Fibroblast of peridontal ligament (primary cell): ENCODE results near the gene IQSEC1.

Experiments used
- DNase-seq: peaks from one replicate; pipeline ENCODE4 v3.0.0-alpha.2; 2010; ENCODE audit errors: extremely low read depth

IQSEC1 gene

DNA sequence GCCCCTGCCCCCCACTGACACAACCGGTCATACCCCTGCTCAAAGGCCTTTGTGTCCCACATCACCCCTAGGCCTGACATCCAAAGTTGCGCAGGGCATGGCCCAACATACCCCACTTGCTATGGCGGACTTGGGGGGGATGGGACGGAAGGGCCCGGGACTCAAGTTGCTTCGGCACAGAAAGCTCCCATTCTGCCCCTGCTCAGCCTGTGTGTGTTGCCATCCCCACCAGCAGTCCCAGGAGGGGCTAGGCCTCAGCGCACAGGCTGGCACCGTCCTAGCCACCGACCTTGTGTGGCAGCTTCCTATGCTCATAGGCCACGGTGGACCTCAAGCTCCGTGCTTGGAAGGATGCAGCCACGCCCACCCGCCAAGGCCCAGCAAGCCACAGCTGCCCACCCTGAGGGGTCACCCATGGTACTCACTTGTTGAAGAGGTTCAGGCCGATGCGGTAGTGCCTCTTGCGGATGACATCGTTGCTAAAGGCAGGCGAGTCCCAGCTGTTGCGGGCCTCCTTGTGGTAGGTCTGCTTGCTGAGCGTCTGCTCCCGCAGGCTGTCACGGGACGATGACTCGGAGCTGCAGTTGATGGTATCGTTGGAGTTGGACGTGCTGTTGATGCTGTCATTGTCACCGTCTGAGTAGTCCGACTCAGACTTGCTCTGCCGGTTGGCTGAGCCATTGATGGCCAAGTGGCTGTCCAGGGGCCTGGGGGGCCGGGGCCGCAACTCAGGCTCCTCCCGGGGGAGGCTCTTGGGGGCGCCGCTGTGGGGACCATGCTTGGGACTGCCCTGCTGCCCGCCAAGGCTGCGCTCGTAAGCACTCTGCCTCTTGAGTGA lies 138.0 kb downstream of the IQSEC1 start:
- DNase-seq, result no peak

DNA sequence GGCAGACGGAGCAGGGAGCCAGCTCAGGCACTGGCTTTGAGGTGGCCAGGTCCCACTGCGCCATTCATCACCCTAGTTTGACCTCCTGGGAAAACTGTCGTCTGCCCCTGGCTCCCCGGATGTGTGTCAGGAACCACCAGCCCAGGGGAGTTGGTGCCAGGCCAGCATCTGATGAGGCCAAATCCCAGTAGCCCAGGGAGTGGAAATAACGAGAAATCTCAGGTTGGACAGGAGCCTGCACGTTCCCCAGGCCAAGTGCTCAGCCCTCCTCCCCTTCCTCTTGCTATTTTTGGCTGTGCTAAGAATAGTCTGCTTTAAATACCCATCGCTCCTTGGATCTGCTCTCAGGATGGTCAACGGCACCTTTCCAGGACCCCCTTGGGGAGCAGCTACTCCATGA lies 138.8 kb downstream of the IQSEC1 start:
- DNase-seq, result peak; percentile 49

DNA sequence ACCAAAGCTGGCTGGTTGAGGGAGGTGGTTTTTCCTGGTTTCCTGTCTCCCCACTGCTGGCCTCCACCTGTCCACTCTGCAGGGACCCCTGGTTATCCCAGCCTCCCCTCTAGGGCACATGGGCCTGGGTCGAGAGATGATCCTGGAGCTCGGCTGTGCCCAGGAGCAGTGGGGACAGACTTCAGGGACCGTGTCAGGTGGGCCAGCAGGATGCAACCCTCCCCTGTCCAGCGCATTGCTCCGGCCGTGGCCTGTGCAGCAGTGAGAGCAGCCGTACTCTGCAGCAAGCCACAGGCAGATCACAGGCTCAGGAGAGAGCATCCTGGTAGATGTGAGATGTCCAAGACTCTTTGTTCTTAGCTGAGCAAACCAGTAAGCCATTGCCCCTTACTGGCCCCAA lies 139.3 kb downstream of the IQSEC1 start:
- no peak for DNase-seq

DNA sequence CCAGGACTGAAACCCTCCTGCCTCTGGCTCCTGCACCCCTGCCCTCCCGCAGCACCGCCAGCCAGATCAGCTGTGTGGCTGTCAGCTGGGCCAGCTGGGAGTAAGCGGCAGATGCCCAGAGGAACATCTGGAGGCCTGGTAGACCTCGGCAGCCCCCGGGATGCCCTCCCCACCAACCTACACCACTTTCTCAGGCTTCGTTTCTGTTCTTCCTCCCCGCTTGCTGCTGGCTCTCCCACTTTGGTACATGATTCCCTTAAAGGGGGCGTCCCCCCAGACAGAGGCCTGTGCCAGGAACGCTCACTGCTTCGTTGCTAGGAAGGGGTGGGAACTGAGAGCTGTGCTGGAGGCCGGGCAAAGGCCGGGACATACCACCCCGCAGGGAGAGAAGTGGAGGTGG lies 140.5 kb downstream of the IQSEC1 start:
- DNase-seq, result no peak

DNA sequence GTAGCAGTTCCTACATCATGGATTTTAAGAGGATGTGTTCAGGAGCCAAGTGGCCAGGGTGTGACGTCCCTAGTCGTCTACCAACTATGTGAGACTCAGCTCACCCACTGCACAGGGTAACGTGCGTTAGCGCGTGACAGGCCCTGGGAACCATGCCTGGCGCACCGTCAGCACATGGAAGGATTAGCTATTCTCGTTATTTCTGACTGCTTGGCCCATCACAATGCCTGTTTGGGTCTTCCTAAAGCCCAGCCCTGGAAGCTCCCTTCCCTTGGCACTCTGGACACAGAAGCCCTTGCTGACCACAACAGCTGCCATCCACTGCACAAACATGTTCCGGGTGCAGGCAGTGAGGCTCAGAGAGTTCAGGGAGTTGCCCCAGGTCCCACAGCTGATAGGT lies 140.9 kb downstream of the IQSEC1 start:
- DNase-seq, result no peak

DNA sequence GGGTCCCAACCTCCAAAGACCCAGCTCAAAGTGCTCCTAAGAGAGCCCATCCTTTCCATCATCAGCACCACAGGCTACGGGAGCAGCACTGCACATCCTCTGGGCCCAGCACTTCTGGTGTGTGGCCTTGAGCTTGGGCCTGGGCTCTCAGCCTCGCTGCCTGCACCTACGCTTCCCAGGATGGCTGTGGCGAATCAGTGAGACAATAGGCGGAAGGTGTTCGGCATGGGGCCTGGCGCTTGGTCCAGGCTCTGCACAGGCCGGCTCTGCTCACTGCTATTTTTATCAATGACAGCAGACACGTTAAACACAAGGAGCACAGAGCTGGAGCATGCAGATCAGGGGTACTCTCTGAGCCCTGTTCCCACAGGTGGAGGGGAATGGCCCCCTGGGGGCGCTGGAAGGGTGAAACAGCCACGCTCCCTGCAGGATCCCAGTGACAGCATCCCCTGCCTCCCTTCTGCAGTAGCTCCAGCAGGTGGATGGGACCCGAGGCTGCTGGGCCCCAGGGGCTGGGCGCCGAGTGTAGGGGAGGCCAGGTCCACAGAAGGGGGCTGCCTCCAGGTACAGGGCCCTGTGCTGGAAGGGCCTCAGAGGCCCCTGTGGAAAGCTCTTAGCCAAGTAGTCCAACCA lies 141.8 kb downstream of the IQSEC1 start:
- no peak for DNase-seq

DNA sequence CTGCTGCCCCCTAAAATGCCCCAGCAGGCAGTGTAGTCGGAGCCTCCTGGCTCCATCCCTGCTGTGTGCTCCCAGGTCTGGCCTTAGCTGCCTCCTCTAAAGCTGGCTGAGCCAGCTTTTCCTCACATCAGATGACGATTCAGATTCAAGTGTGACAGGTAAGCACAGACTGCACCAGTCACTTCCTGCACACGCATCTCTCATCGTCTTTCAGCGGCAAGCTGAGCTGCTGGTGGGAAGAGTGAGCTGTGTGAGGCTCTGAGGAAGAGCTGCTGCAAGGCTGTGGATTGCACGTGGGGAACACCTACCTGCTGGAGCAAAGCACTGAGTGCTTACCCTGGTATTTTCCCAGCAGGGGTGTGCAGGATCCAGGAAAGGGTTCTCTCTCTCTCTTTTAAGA lies 143.4 kb downstream of the IQSEC1 start:
- DNase-seq, result no peak

DNA sequence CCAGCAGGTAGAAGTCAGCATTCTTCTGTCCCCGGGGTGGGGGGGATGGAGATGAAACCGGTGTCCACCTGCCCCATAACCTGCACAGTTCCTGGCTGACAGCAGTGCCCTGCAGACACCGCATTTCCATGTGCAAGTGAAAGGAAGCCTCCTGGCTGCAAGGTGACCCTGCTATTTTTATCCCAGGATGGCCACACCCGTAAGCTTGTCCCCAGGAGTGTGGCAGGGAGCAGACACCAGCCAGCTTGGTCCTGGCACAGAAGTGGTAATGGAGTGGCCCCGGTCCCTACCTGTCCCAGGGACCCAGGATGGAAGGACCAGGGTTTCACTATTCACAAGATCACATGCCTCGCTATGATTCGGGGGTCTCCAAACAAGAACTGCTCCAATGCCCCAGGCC lies 146.6 kb downstream of the IQSEC1 start:
- DNase-seq, result no peak

DNA sequence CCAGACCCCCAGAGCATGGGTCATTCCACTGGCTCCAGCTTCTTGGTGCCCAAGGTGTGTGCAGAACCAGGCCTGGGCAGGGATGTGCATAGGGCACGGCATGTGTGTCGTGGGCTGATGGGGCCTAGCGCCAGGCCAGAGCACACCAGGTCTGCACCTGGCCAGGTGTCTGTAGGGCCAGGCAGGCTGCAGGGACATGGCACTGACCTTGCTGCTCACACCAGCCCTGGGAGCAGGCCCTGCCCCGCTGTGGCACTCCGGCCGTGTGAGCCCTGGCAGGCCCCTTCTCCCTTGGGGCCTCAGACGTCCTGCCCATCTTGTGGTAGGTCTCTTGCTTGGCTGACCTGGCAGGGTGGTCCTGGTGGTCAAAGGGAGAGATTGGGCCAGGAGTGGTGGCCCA lies 147.6 kb downstream of the IQSEC1 start:
- no peak for DNase-seq

DNA sequence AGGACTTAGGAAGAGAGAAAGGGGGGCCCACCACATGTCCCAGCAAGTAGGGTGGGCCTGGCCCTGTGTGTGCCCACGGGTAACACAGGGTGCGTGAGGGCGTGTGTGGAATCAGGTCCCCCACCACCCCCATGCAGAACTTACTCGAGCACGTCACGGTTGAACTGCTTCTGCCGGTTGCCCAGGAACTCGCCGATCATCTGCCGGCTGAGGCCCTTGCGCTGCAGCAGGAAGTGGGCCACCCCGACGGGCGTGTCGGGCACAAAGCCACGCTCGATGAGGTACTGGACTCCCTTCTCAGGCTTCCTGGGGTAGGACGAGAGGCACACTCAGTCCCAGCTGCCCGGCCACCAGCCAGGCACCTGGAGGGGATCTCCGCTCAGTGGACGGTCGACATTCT lies 148.8 kb downstream of the IQSEC1 start:
- no peak for DNase-seq

DNA sequence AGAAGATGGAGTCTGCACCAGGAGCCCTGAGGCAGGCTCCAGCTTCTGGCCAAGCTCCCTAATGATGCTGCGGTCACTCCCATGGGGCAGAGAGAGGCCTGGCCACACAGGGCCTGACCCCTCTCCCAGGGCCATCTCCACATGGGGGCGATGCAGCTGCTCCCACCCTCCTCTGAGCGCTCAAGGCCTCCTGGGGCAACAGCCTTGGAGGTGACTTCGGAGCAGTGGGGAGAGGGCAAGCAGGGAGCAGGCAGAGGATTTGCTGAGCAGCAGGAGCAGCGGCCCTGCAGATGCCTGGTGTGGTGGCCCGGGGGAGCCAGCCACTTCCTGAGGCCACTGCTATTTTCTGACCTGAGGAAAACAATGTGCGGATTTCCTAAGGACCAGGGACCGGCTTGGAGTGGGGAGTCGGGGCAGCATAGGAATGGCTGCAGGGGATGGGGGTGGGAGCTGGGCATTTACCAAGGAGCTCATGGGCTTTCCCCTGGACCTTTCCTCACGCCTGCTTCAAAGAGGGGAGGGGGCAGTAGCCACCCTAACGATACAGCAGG lies 150.3 kb downstream of the IQSEC1 start:
- no peak for DNase-seq

DNA sequence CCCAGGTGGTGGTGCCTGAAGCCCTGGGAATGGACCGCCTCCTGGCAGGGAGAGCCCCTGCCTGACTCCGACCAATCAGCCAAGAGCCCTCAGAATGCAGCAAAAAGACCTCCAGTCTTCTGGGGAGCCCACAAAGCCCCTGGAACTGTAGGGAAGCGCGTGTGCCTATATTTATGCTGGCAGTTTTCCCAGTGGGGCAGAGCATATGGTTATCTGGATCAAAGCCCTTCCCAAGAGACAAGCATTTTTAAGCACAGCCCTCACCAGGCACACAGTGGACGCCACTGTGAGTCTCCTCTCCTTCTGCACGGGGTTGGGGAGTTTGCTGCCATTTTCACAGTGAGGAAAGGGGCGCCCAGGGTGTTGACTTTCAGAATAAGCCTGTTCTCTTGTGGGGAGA lies 150.9 kb downstream of the IQSEC1 start:
- peak; percentile 17 for DNase-seq

DNA sequence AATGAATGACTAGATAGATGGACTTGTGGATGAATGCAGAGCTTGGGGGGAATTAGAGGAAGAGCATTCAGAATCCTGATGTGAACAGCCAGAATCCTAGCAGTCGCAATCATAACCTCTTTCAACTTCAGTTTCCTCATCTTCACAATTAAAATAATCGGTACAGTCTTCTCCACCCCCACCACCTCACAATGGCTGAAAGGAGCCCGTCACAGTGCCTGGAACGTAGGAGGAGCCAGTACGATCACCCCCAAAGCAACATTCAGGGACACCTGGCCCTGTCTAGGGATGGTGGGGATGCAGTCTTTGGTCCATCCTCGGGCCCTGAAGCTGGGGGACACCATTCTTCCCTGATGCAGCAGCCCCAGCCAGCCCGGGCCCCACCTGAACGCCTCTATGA lies 151.5 kb downstream of the IQSEC1 start:
- no peak for DNase-seq

DNA sequence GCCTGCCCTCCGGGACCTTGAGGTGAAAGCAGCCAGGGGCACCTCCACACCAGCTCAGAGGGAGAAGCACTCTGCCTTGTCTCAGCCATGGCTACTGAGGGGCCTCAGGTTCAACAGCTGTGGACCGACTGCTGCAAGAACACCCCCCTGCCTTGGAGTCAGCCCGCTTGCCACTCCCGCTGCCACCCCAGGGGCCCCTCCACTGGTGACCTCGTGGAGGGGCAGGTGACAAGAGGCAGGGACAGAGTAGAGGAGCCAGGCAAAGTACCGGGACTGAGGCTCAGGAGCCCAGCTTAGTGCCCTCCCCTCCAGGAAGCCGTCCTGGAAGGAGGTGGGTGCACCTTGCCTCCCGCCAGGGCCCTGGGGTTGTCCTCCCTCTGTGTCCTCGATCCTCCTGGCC lies 152.3 kb downstream of the IQSEC1 start:
- no peak for DNase-seq

DNA sequence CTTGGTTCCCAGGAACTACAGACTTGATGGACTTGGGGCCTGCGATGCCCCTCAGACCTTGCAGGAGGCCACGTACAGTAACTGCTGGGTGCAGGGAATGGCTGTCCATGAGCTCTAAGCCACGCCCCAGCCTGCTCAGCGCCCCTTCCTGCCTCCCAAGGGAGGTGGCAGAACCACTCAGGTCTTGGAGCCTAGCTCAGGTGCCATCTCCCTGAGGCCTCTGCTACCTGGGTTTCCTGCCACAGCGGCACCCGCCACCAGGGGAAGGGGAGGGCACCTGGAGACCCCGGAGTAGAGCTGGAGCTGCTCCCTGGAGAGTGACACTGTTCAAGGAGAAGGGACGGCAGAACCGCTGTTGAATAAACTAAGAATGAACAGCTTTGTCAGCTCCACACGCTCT lies 154.0 kb downstream of the IQSEC1 start:
- DNase-seq, result no peak

DNA sequence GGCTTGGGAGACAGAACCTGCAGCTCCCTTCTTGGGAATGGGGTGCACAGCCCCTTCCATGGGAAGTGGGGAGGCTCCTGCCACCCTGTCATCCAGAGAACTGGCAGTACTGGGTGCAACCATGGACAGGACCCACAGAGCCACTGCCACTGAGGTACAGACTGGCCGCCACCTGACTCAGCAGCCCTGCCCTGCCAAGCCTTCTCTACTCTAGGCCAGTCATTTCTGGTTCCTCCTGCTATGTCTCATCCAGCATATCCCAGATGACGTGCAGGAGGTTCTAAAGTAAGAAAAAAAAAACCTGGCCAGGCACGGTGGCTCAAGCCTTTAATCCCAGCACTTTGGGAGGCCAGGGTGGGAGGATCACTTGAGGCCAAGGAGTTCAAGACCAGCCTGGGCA lies 155.0 kb downstream of the IQSEC1 start:
- no peak for DNase-seq

DNA sequence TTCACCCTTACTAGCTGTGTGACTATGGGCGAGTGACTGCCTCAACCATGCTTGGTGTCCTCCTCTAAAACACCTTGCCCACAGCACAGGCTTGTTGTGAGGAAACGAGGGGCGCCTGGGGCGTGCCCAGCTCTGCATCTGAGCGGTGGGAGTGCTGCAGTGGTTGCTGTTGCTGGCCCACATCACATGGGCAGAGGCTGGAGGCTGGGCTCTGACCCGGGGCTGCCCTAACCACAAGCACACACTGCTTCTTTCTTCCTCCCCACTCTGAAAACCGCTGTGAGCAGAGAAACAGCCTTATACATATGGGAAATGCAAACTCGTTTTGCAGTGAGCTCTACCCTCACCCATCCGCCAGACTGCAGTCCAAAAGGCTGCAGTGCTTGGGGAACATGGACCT lies 157.1 kb downstream of the IQSEC1 start:
- no peak for DNase-seq

DNA sequence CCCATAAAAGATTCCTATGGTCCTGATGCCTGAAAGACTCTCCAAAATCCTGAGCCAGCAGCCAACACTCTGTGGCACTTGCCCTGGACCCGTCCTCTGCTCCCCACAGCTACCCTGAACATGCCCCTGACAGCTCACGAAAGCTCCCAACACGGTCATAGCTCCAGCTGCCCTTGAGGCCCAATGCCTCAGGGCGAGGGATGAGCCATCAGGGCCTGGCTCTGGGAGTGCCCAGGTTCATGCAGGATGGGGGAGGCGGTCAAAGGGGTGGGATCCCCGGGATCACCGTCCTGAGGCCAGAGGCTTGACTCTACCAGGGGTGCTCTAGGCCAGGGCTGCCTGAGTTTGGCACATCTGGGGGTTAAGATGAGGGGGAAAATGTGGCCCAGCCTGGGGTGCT lies 159.1 kb downstream of the IQSEC1 start:
- no peak for DNase-seq

DNA sequence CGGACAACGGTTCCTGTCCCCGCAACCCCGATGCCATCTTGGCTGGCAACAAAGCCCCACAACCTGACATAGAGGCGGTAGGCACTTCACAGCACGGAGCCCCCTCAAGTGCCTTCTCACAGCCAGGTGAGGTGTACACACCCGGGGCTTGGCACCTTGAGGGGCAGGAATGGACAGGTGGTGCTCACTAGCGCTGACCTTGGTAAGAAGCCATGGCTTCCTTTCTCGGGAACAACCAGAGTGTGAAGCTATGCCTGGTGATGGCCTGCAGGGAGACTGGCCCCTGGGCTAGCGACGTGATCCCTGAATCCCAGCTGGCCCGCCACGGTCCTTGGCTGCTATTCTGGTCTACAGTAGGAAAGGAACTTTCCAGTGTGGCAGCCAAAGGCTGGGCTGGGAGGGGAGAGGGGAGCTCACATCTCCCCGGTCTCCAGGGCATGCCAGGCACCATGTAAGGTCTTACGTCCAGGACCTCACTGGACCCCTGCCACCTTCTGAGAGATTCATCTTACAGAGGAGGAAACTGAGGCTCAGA lies 161.3 kb downstream of the IQSEC1 start:
- DNase-seq, result no peak

DNA sequence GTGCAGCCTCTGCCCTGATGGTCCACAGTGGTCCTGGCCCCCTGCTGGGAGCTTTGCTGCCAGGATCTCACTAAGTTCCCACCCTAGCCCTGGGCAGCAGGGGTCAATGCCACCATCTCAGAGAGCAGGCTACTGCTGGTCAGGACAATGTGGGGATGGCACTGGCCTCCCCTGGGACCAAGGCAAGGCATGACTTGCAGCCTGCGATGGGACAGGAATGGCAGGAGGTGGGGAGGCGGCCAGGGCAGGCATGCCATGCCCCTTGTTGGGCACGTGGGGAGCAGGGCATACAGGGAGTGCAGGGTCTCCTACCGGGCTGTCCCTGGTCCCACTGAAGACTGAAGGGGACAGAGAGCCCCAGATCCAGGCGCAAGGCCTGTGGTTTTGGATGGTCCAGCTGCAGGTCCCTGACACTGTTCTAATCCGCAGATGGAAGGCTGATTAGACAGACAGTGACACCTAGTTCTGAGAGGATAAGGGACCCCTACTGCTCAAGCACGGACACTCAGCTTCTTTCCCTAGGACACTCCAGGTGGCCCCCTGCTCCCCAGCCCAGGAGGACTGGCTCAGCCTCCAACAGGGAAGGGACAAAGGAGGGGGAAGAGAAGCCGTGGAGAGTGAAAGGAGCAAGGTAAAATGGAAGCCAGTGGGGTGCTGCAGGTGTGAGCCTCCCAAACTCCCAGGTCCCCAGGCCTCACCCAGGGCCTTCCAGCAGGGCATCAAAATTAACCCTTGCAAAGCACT lies 162.7 kb downstream of the IQSEC1 start:
- no peak for DNase-seq

DNA sequence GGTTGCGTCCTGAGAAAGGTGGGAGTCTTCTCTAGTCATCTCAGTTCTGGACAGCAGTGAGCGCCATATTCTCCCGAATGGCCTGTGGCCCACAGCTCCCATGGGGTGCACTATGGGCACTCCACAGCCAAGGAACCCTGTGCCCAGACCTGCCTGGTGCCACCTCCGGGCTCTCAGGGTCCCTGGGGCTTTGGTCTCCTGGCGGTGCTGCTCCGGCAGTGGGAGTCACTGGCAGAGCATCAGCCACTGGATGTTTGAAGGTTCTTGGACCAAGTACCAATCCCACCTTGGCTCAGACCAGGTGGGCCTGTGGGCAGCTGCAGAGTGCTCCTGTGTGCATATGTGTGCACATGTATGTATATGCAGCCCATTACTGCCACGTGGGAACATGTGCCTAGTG lies 163.5 kb downstream of the IQSEC1 start:
- no peak for DNase-seq

DNA sequence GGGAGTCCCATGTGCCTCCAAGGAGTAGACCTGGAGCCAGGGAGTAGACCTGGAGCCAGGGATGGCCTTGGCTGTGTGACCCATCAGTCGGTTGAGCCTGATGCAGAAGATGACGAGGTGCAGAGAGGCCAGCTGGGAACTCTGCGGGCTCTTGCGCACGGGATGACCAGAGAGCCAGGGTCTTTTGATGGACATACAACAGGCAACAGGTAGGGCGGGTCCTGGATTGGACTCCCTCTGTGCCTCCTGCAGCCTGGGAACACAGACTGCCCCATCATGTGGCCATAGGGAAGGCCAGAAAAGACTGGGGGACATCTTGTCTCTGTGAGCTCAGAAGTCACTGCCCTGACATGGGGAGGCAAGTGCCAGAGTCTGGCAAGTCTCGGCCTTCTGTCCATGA lies 164.4 kb downstream of the IQSEC1 start:
- no peak for DNase-seq
